Mesenchymal stem cell (in vitro differentiated cells and primary cell): ENCODE results near the gene TDP2.

ENCODE experiments used
- DNase-seq: peaks from one replicate; pipeline ENCODE4 v3.0.0-alpha.2; 2013
- H2AFZ ChIP-seq: one replicate; pipeline ENCODE4 v1.6.1; 2013; ENCODE audit warnings: low read depth, mild to moderate bottlenecking, control low read depth, inconsistent platforms, low read length, moderate library complexity
- H2AK5ac ChIP-seq: 2 replicates; pipeline ENCODE4 v1.6.1; 2013; ENCODE audit warnings: low read length, moderate library complexity, mild to moderate bottlenecking, inconsistent platforms; ENCODE audit not compliant: severe bottlenecking
- H2BK120ac ChIP-seq: one replicate; pipeline ENCODE4 v1.6.1; 2013; ENCODE audit warnings: low read depth, mild to moderate bottlenecking, inconsistent platforms, low read length, moderate library complexity
- H2BK12ac ChIP-seq, 2 experiments: one replicate each; pipeline ENCODE4 v1.6.1; 2013; ENCODE audit warnings: inconsistent platforms in 2 of 2, low read length in 2 of 2, mild to moderate bottlenecking in 2 of 2, moderate library complexity in 2 of 2, control low read depth in 1 of 2
- H2BK15ac ChIP-seq: one replicate; pipeline ENCODE4 v1.6.1; 2013; ENCODE audit warnings: mild to moderate bottlenecking, low read depth, inconsistent platforms; ENCODE audit not compliant: poor library complexity, severe bottlenecking
- H2BK5ac ChIP-seq: 2 replicates; pipeline ENCODE4 v1.6.1; 2013; ENCODE audit warnings: low read depth, mild to moderate bottlenecking, low read length, control low read depth, inconsistent platforms; ENCODE audit not compliant: poor library complexity, severe bottlenecking
- H3K14ac ChIP-seq, 2 experiments: one replicate each; pipeline ENCODE4 v1.6.1; 2013; ENCODE audit warnings: inconsistent platforms in 2 of 2, low read length in 2 of 2, control low read depth in 1 of 2, mild to moderate bottlenecking in 1 of 2, moderate library complexity in 1 of 2
- H3K18ac ChIP-seq, 2 experiments: one replicate each; pipeline ENCODE4 v1.6.1; 2013; ENCODE audit warnings: inconsistent platforms in 2 of 2, low read length in 2 of 2, control low read depth in 1 of 2, low read depth in 1 of 2, mild to moderate bottlenecking in 1 of 2
- H3K23ac ChIP-seq, 2 experiments: one replicate each; pipeline ENCODE4 v1.6.1; 2013; ENCODE audit warnings: inconsistent platforms in 2 of 2, low read length in 2 of 2, mild to moderate bottlenecking in 2 of 2, moderate library complexity in 2 of 2, control low read depth in 1 of 2
- H3K27ac ChIP-seq: 2 replicates; pipeline ENCODE4 v1.5.1; 2013; ENCODE audit warnings: mild to moderate bottlenecking, moderate library complexity, low read length, control low read depth, inconsistent platforms; ENCODE audit not compliant: poor library complexity, severe bottlenecking
- H3K27me3 ChIP-seq, 2 experiments: 2 replicates each; pipeline versions ENCODE4 v1.6.1 to v1.7.0; 2013; ENCODE audit warnings: low read length in 2 of 2, mild to moderate bottlenecking in 2 of 2, moderate library complexity in 2 of 2, control low read depth in 1 of 2, inconsistent platforms in 1 of 2; ENCODE audit not compliant: control insufficient read depth in 1 of 2, insufficient read depth in 1 of 2
- H3K36me3 ChIP-seq, 2 experiments: 2 replicates each; pipeline versions ENCODE4 v1.6.1 to v1.7.0; 2013; ENCODE audit warnings: low read length in 2 of 2, control low read depth in 1 of 2, inconsistent platforms in 1 of 2, low read depth in 1 of 2, mild to moderate bottlenecking in 1 of 2; ENCODE audit not compliant: insufficient read depth in 2 of 2, control insufficient read depth in 1 of 2
- H3K4ac ChIP-seq, 2 experiments: one replicate each; pipeline ENCODE4 v1.6.1; 2013; ENCODE audit warnings: inconsistent platforms in 2 of 2, low read length in 2 of 2, mild to moderate bottlenecking in 2 of 2, moderate library complexity in 2 of 2, control low read depth in 1 of 2, low read depth in 1 of 2
- H3K4me1 ChIP-seq: 2 replicates; pipeline ENCODE4 v1.6.1; 2013; ENCODE audit warnings: low read depth, low read length, control low read depth; ENCODE audit not compliant: control insufficient read depth, insufficient read depth
- H3K4me2 ChIP-seq: 2 replicates; pipeline ENCODE4 v1.6.1; 2013; ENCODE audit warnings: low read length, mild to moderate bottlenecking, inconsistent platforms; ENCODE audit not compliant: poor library complexity, severe bottlenecking
- H3K4me3 ChIP-seq, 2 experiments: 2 replicates each; pipeline versions ENCODE4 v1.5.1 to v1.7.0; 2013; ENCODE audit warnings: low read length in 2 of 2, mild to moderate bottlenecking in 2 of 2, control low read depth in 1 of 2, low read depth in 1 of 2; ENCODE audit not compliant: insufficient read depth in 1 of 2
- H3K79me1 ChIP-seq: replicated peaks from 2 replicates; pipeline ENCODE4 v1.6.1; 2013; ENCODE audit warnings: mild to moderate bottlenecking, control low read depth, low read length, inconsistent platforms; ENCODE audit not compliant: poor library complexity, severe bottlenecking
- H3K9ac ChIP-seq: 2 replicates; pipeline ENCODE4 v1.7.0; 2013; ENCODE audit warnings: mild to moderate bottlenecking, low read length, moderate library complexity
- H3K9me3 ChIP-seq: 2 replicates; pipeline ENCODE4 v1.7.0; 2013; ENCODE audit warnings: mild to moderate bottlenecking, low read length; ENCODE audit not compliant: control insufficient read depth
- H4K8ac ChIP-seq: one replicate; pipeline ENCODE4 v1.6.1; 2013; ENCODE audit warnings: inconsistent platforms, mild to moderate bottlenecking, low read length, moderate library complexity
- H4K91ac ChIP-seq: one replicate; pipeline ENCODE4 v1.6.1; 2013; ENCODE audit warnings: mild to moderate bottlenecking, low read length, inconsistent platforms
- WGBS: methylation state at CpG from one replicate; pipeline ENCODE4 v1.1.7; 2013; ENCODE audit warnings: mixed read lengths; 5-methylcytosine and 5-hydroxymethylcytosine counted together

Gene TDP2

DNA sequence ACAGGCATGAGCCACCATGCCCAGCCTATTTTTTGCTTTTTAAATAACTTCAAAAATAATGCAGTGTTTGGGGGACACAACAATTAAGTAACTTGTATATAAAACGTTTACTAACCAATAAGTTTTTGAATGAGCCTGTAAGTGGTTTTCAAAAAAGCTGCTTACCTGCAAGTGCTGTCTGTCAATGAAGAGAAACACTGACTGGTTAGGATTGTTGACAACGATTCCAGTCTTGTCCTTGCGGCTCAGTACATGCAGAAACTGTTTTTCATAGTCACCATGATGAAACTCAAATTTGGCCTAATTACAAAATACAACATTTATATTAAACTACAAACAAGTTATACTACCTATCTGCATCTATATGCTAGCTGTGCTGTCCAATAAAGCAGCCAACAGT is 41.9 kb upstream of the TDP2 start:
- no peak overlapping the region for H4K91ac ChIP-seq
- H3K27ac ChIP-seq, result no peak overlapping the region
- H3K4me2 ChIP-seq, result no peak overlapping the region
- no peak overlapping the region for H2BK12ac ChIP-seq
- H3K9me3 ChIP-seq, result no peaks in the 10 kb centered on the region
- no peak overlapping the region for H4K8ac ChIP-seq
- H3K4me1 ChIP-seq, result peaks cover 2% of the 10 kb centered on the region
- no peak overlapping the region for H3K23ac ChIP-seq
- H3K4ac ChIP-seq, result no peak overlapping the region
- no peak overlapping the region for H3K14ac ChIP-seq
- H3K4me3 ChIP-seq, result no peak overlapping the region
- H2AFZ ChIP-seq, result no peak overlapping the region
- peaks cover 35 to 99% of the 10 kb centered on the region in 2 experiments for H3K36me3 ChIP-seq
- H3K27me3 ChIP-seq, result no peaks in the 10 kb centered on the region
- DNase-seq, result no peak
- H3K9ac ChIP-seq, result no peak overlapping the region
- no peak overlapping the region for H2BK15ac ChIP-seq
- H3K79me1 ChIP-seq, result peaks cover 2% of the 10 kb centered on the region
- 98% methylated on average over 3 of the region's 3 CpGs for WGBS
- H3K18ac ChIP-seq, result no peak overlapping the region
- H2BK120ac ChIP-seq, result no peak overlapping the region
- no peak overlapping the region for H2AK5ac ChIP-seq
- no peak overlapping the region for H2BK5ac ChIP-seq

- no peak overlapping the region for H2BK15ac ChIP-seq
- no peaks in the 10 kb centered on the region for H3K27me3 ChIP-seq
- no peak overlapping the region for H2AFZ ChIP-seq
- no peak overlapping the region for H3K4me3 ChIP-seq
- no peak overlapping the region for H3K18ac ChIP-seq
- H3K27ac ChIP-seq, result no peak overlapping the region
- DNase-seq, result no peak
- no peak overlapping the region for H3K4ac ChIP-seq
- H3K36me3 ChIP-seq, result peaks cover 31 to 83% of the 10 kb centered on the region in 2 experiments
- no peaks in the 10 kb centered on the region for H3K9me3 ChIP-seq
- H3K14ac ChIP-seq, result no peak overlapping the region
- H3K4me1 ChIP-seq, result peaks cover 2% of the 10 kb centered on the region
- H2BK5ac ChIP-seq, result no peak overlapping the region
- no peak overlapping the region for H2BK120ac ChIP-seq
- peaks cover 7% of the 10 kb centered on the region for H3K79me1 ChIP-seq
- H3K4me2 ChIP-seq, result no peak overlapping the region
- peak overlapping the region; percentile 34 for H3K9ac ChIP-seq
- no peak overlapping the region for H3K23ac ChIP-seq
- no peak overlapping the region for H2BK12ac ChIP-seq
- no peak overlapping the region for H2AK5ac ChIP-seq
- H4K91ac ChIP-seq, result no peak overlapping the region
- no peak overlapping the region for H4K8ac ChIP-seq
Observed at GRCh38 chr6:24704468-24704867, 37.8 kb upstream of the TDP2 start.

DNA sequence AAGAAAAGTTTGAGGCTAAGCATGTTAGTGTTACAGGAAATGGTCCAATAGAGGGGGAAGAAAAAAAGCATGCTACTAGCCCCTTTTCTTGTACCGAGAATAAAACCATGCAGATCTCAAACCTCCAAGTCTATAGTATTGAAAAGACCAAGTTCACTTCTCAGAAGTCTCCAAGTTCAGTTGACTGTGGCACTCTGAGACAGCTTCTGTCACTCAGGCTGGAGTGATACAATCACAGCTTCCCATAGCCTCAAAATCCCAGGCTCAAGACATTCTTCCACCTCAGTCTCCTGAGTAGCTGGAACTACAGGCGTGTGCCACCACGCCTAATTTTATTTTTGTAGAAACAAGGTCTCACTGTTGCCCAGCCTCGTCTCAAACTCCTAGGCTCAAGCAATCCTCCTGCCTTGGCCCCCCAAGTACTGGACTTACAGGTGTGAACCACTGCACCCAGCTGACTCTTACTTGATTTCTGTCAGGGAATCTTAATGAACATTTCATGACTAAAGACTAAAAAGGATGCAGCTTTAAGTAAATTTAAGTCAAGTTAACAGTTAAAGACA is 36.1 kb upstream of the TDP2 start:
- H3K9me3 ChIP-seq, result no peaks in the 10 kb centered on the region
- H3K4ac ChIP-seq, result no peak overlapping the region
- no peak overlapping the region for H2BK5ac ChIP-seq
- H4K91ac ChIP-seq, result no peak overlapping the region
- DNase-seq, result no peak
- no peak overlapping the region for H3K4me2 ChIP-seq
- H3K14ac ChIP-seq, result no peak overlapping the region
- whole genome bisulfite sequencing, result 98% methylated on average over 4 of the region's 4 CpGs
- no peak overlapping the region for H3K18ac ChIP-seq
- peak overlapping the region; percentile 0 for H3K9ac ChIP-seq
- H2BK15ac ChIP-seq, result no peak overlapping the region
- H3K79me1 ChIP-seq, result peaks cover 5% of the 10 kb centered on the region
- H3K27me3 ChIP-seq, result no peaks in the 10 kb centered on the region
- H2BK12ac ChIP-seq, result no peak overlapping the region
- peaks cover 2% of the 10 kb centered on the region for H3K4me1 ChIP-seq
- H2AK5ac ChIP-seq, result no peak overlapping the region
- no peak overlapping the region for H3K4me3 ChIP-seq
- peak overlapping the region; percentile 23 for H3K27ac ChIP-seq
- H4K8ac ChIP-seq, result no peak overlapping the region
- no peak overlapping the region for H2AFZ ChIP-seq
- no peak overlapping the region for H3K23ac ChIP-seq
- peaks cover 25 to 75% of the 10 kb centered on the region in 2 experiments for H3K36me3 ChIP-seq
- no peak overlapping the region for H2BK120ac ChIP-seq

DNA sequence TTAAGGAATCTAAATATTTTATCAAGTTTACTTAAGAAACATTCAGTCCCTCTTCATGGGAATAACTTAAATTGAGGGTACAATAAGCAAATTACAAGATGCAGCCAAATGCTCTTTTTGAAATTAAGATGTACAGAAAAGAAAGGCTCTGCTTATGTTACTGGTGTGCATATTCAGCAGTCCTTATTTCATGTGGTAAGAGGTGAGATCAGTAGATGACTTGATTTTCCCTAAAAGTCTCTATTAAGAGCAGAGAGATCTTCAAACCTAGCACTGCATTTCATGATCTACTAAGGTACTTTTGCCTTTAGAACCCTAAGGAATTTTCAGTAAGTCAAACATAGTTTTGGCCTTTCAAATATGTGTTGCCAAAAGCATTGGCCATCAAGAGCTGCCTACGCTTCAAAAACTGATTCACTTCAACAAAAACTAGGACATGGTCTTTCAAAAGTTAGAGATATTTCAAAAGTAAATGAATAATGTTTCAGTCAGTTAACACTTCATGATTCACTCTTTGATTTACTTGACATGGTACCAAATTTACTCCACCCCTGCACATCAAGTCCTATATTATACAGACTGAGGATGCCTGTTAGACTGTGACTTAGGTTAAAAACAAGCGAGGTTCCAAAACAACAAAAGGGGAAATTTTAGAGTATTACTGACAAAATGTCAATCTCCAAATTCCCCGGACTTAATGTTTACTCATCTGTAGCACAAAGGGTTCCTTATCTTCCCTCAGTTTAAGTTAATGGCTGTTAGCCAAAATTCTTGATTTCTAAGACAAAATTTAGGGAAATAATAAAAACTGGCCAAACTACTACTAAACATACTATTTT is 33.0 kb upstream of the TDP2 start:
- peak overlapping the region; percentile 29 for H3K9ac ChIP-seq
- no peak overlapping the region for H2BK12ac ChIP-seq
- DNase-seq, result no peak
- no peaks in the 10 kb centered on the region for H3K9me3 ChIP-seq
- no peak overlapping the region for H3K18ac ChIP-seq
- H3K14ac ChIP-seq, result no peak overlapping the region
- no peak overlapping the region for H2AK5ac ChIP-seq
- H4K8ac ChIP-seq, result no peak overlapping the region
- H3K79me1 ChIP-seq, result peaks cover 5% of the 10 kb centered on the region
- peaks cover 2% of the 10 kb centered on the region for H3K4me1 ChIP-seq
- H3K4me3 ChIP-seq, result no peak overlapping the region
- H2BK15ac ChIP-seq, result no peak overlapping the region
- H3K27ac ChIP-seq, result no peak overlapping the region
- H3K27me3 ChIP-seq, result no peaks in the 10 kb centered on the region
- no peak overlapping the region for H4K91ac ChIP-seq
- no peak overlapping the region for H2AFZ ChIP-seq
- no peak overlapping the region for H3K4me2 ChIP-seq
- peaks cover 11 to 47% of the 10 kb centered on the region in 2 experiments for H3K36me3 ChIP-seq
- no peak overlapping the region for H2BK120ac ChIP-seq
- WGBS, result no CpG with 5 or more reads among the region's 3 CpGs
- H3K23ac ChIP-seq, result no peak overlapping the region
- H3K4ac ChIP-seq, result no peak overlapping the region
- no peak overlapping the region for H2BK5ac ChIP-seq
